HG03103 (cell line): ENCODE measurements around the gene HDAC8.

Experiments
- ATAC-seq: cut with Tn5 transposase; IDR thresholded peaks from one replicate; pipeline ENCODE4 v1.9.1; 2021; ENCODE audit warnings: low read depth; ENCODE audit not compliant: unreplicated experiment

Gene HDAC8

DNA sequence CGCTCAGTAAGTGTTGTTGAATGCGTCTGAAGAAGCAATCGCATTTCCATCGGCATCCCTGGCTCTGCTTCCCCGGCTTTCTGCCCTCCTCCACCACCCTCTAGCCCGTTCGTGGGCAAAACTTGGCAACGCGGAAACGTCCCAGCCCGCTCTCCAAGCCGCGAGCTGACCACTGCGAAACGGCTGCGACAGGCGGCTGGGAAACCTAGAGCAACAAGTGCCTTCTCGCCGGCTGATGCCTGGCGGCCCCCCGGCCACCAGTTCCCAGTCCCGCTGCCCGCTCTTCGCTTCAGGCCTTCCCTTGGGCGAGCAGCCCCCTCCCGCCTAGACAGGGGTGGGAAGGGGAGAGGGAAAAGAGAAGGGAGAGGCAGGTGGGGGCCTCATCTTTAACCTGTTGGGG, 267.8 kb downstream of the HDAC8 start:
- no peak for ATAC-seq

DNA sequence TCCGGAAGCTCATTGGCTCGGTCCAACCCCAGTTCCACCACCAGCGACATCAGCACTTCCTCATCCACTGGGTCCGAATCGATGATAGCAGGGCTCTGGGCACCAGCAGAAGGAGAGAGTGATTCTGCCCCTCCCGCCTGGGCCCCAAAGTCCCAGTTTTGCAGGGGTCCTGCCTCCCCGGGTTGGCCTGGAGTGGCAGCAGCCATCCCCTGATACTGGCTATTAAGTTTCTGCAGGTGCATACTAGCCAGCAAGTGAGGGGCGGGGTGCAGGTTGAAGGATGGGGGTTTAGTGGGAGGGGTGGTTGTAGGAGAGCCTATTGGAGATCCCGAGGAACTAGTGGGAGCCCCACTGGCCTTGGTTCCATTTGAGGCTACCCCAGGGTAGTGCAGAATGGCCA, 270.9 kb downstream of the HDAC8 start:
- no peak for ATAC-seq

DNA sequence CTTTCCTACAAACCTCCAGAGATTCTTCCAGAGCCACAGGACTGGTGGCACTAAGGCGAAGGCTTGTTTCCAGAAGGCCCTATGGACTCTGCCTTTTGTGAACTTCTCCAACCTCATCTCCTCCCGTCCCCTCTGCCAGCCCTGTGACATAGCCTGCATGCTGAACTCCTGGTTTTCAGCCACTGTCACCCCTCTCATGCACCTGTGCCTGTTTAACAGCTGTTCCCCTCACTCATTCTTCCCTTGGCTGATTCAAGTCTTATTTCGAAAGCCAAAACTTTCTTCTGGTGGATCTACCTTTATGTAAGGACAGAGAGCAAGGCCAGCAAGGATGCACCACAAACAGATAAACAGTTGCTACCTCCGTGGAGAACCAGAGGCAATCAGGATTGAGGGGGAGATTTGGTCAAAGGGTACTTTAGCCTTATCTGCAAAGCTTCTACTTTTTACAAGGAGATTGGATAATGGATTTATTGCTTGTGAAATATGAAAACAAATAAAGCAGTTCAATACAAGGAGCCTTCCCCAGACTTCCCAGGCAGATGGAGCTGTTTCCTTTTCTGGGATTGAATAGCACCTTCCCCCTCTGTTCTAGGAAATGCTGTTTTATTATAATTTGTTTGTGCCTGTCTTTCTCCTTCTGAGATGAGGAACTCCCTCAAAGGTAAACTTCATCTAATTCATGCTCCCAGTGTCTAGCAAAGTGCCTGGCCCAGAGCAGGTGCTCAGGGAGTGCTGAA, 272.6 kb downstream of the HDAC8 start:
- no peak for ATAC-seq

GRCh38 chrX:72297953-72298730, 274.5 kb downstream of the HDAC8 start:
- ATAC-seq: no peak

GRCh38 chrX:72296991-72297390, 275.7 kb downstream of the HDAC8 start:
- ATAC-seq: no peak

- ATAC-seq: no peak
These were observed 276.9 kb downstream of the HDAC8 start for GRCh38 chrX:72295745-72296144.

DNA sequence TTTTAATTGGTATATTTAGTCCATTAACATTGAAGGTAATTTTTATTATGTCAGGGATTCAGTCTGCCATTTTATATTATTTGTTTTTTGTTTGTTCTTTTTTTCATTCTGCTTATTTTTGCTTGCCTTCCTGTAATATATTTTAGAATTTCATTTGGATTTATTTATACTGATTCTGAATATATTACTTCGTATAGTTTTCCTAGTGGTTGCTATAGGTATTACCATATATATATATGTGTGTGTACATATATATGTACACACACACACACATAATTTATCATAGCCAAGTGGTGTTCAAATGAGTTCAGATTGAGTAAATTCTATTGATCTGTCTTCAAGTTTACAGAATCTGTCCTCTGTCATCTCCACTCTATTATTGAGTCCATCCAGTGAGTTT, 278.1 kb downstream of the HDAC8 start:
- ATAC-seq: no peak

- ATAC-seq: no peak
These were observed 290.3 kb downstream of the HDAC8 start for GRCh38 chrX:72282302-72282701.

DNA sequence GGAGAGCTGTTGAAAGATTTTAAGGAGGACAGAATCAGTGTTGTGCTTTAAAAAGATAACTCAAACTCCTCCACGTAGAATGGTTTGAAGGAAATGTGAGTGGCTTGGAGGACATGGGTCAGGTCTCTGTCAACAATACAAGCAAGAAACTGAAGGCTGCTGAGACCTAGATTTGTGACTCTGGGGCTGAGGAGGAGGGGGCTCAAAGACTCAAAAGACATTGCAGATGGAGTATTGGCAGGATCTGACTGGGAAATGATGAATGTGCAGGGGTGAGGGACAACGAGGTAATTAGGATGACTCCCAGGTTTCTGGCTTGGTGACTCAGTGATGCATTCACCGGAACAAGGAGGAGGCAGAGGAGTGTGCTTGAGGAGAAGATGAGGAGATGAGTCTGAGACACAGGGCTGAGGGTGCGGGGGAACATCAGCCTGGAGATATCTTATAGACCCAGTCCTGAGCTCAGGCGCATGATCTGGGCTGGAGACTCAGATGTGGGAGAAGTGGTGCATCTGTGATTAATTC, 292.3 kb downstream of the HDAC8 start:
- ATAC-seq: no peak
